Epithelial cell of esophagus (primary cell): ENCODE data around the gene NUBP1.

ENCODE experiments used
- DNase-seq: peaks from one replicate; pipeline ENCODE4 v3.0.0; 2010; ENCODE audit warnings: low read depth
- H3K4me3 ChIP-seq: 2 replicates; pipeline ENCODE4 v1.5.1; 2011; ENCODE audit warnings: mild to moderate bottlenecking, low read length, control low read depth
- TF ChIP-seq, protein P1 (sequence below): IDR thresholded peaks from 2 replicates; pipeline ENCODE4 v1.5.1; 2011; ENCODE audit warnings: low read depth, mild to moderate bottlenecking, low read length, control low read depth, inconsistent platforms; ENCODE audit not compliant: insufficient read depth; ENCODE audit errors: missing control alignments

The NUBP1 gene

DNA sequence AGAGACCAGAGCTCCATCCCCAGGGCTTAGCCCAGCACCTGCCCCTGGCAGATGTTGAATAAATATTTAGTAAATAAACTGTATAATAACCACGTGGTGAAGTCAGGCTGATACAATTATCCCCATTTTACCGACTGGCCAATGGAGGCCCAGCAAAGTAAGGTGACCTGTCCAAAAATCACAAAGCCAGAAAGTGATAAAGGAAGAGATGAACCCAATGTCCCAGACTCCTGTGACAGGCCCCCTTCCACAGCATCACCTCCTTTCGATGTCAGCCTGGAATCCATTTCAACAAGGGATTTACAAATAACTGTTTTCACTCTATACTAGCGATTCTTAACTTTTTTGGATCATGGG is 69.4 kb downstream of the NUBP1 start:
- H3K4me3 ChIP-seq, result no peak overlapping the region
- DNase-seq, result no peak
- TF ChIP-seq, protein P1, sequence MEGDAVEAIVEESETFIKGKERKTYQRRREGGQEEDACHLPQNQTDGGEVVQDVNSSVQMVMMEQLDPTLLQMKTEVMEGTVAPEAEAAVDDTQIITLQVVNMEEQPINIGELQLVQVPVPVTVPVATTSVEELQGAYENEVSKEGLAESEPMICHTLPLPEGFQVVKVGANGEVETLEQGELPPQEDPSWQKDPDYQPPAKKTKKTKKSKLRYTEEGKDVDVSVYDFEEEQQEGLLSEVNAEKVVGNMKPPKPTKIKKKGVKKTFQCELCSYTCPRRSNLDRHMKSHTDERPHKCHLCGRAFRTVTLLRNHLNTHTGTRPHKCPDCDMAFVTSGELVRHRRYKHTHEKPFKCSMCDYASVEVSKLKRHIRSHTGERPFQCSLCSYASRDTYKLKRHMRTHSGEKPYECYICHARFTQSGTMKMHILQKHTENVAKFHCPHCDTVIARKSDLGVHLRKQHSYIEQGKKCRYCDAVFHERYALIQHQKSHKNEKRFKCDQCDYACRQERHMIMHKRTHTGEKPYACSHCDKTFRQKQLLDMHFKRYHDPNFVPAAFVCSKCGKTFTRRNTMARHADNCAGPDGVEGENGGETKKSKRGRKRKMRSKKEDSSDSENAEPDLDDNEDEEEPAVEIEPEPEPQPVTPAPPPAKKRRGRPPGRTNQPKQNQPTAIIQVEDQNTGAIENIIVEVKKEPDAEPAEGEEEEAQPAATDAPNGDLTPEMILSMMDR, result no peak

DNA sequence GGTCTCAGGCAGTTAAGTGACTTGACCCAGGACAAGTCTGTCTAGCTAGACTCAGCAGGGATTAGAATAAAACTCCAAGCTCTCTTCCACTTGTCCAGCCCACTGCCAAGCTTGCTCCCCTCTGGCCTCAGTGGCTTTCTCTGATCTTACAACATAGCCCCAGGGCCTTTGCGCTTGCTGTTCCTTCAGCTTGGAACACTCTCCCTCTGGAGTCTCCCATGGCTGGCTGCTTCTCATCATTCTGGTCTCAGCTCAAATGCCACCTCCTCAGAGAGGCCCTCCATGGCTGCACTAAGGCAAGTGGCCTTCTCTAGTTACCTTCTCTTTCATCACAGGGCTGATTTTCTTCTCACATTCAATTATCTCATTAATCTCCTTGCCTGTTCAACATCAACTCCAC is 73.9 kb downstream of the NUBP1 start:
- H3K4me3 ChIP-seq, result no peak overlapping the region
- TF ChIP-seq, protein P1, result no peak
- DNase-seq, result no peak

- no peak for DNase-seq
- no peak within 1 kb of the TSS for H3K4me3 ChIP-seq
- TF ChIP-seq, protein P1, result no peak
Measured at GRCh38 chr16:10817963-10818941, 74.6 kb downstream of the NUBP1 start, which contains the start of gene TVP23A. TVP23A (minus strand) TSS chr16:10818794; CDS start chr16:10818493, 301 bp downstream.
